K562 (cell line): ENCODE results near the gene TOMM22. TPM values are rescaled to one million over a fixed set of nuclear protein-coding genes. Genes with fewer than 3 reads are reported as not detected.

Source experiments
- ATAC-seq: fragments of 200-7000 bp; cut with Tn5 transposase; 3 replicates; pipeline ENCODE4 v1.9.1; 2020; ENCODE audit warnings: moderate library complexity
- BruUV-seq: library from RNA; stranded (reverse); fragments of 400-500 nt; replicated peaks from 2 replicates; lab custom pipeline; 2021; lab: Mats Ljungman, UMichigan
- CTCF ChIA-PET: fragments of 300-600 bp; formaldehyde crosslinking; extraction: SDS; loops from one replicate; lab custom pipeline; 2021; ENCODE audit warnings: low intra/inter-chr PET ratio; lab: Yijun Ruan, JAX
- POLR2A ChIA-PET: fragments of 300-600, 350-650 bp; sonication (Branson Sonifier 250); formaldehyde crosslinking; extraction: SDS; loops from one replicate; lab custom pipeline; 2021; ENCODE audit warnings: antibody characterized with exemption, inconsistent platforms; lab: Yijun Ruan, JAX
- DNase-seq, 4 experiments: peaks; one replicate each; pipeline versions ENCODE4 v3.0.0 to v3.0.0-alpha.2; 2011 to 2018; ENCODE audit warnings: low spot score in 3 of 4, mixed read lengths in 3 of 4; ENCODE audit errors: extremely low read depth in 1 of 4
- FAIRE-seq: peaks from 2 replicates; lab custom pipeline; 2011; peaks lifted over from hg19 to GRCh38; lab: Jason Lieb, UNC
- H2AFZ ChIP-seq: 2 replicates; pipeline ENCODE4 v1.6.0; 2011; ENCODE audit warnings: low read depth, low read length, control low read depth, inconsistent platforms
- H3K27ac ChIP-seq: fragments of 200-600 bp; 3 replicates; pipeline ENCODE4 v1.8.0; 2011; ENCODE audit warnings: low read depth, mild to moderate bottlenecking, control low read depth, inconsistent platforms, low read length, moderate library complexity, mixed read lengths; ENCODE audit errors: extremely low read depth
- H3K27me3 ChIP-seq, 2 experiments: fragments of 300-600 bp in 1 of 2; 2 replicates in 1 of 2; 3 replicates in 1 of 2; pipeline versions ENCODE4 v1.6.0 to v1.8.0; 2011; ENCODE audit warnings: inconsistent platforms in 2 of 2, low read length in 2 of 2, mild to moderate bottlenecking in 1 of 2, mixed read lengths in 1 of 2, moderate library complexity in 1 of 2; ENCODE audit not compliant: control insufficient read depth in 2 of 2, insufficient read depth in 2 of 2
- H3K36me3 ChIP-seq: fragments of 300-600 bp; 3 replicates; pipeline ENCODE4 v1.8.0; 2011; ENCODE audit warnings: mild to moderate bottlenecking, low read length, inconsistent platforms; ENCODE audit not compliant: control insufficient read depth, insufficient read depth
- H3K4me1 ChIP-seq, 2 experiments: fragments of 200-600 bp in 1 of 2; replicated peaks in 1 of 2; 2 replicates in 1 of 2; 3 replicates in 1 of 2; pipeline versions ENCODE4 v1.5.1 to v1.8.0; 2011; ENCODE audit warnings: inconsistent platforms in 2 of 2, low read length in 2 of 2, mild to moderate bottlenecking in 1 of 2, mixed read lengths in 1 of 2, moderate library complexity in 1 of 2; ENCODE audit not compliant: control insufficient read depth in 2 of 2, insufficient read depth in 2 of 2
- H3K4me2 ChIP-seq: 2 replicates; pipeline ENCODE4 v1.6.1; 2011; ENCODE audit warnings: low read length, control low read depth, inconsistent platforms, mixed read lengths; ENCODE audit not compliant: insufficient read depth
- H3K4me3 ChIP-seq: fragments of 200-600 bp; sonication (generic), shearing (Covaris generic); 2 replicates; pipeline ENCODE4 v1.5.1; 2016; ENCODE audit warnings: control low read depth, inconsistent platforms
- H3K79me2 ChIP-seq: fragments of 200-600 bp; 3 replicates; pipeline ENCODE4 v1.8.0; 2011; ENCODE audit warnings: low read length, inconsistent platforms; ENCODE audit not compliant: control insufficient read depth, insufficient read depth
- H3K9ac ChIP-seq, 2 experiments: 2 replicates each; pipeline versions ENCODE4 v1.6.0 to v1.6.1; 2011; ENCODE audit warnings: low read depth in 2 of 2, low read length in 2 of 2, control low read depth in 1 of 2, inconsistent platforms in 1 of 2, mild to moderate bottlenecking in 1 of 2, mixed read lengths in 1 of 2; ENCODE audit not compliant: insufficient read depth in 1 of 2
- H3K9me1 ChIP-seq: one replicate; pipeline ENCODE4 v1.6.0; 2011; ENCODE audit warnings: inconsistent platforms, mild to moderate bottlenecking, low read length, moderate library complexity; ENCODE audit not compliant: control insufficient read depth, insufficient read depth
- H3K9me3 ChIP-seq: replicated peaks from 2 replicates; pipeline ENCODE4 v1.5.1; 2011; ENCODE audit warnings: low read depth, low read length, inconsistent platforms; ENCODE audit not compliant: control insufficient read depth, insufficient read depth
- H4K20me1 ChIP-seq: replicated peaks from 2 replicates; pipeline ENCODE4 v1.6.1; 2011; ENCODE audit warnings: low read length, inconsistent platforms, mixed read lengths; ENCODE audit not compliant: control insufficient read depth, insufficient read depth
- ETS2 ChIP-seq: IDR thresholded peaks from 2 replicates; pipeline ENCODE4 v1.6.1; 2016; ENCODE audit warnings: borderline replicate concordance, missing genetic modification characterization, mild to moderate bottlenecking, moderate library complexity, missing compliant biosample characterization; ENCODE audit not compliant: poor library complexity, severe bottlenecking
- FOXA3 ChIP-seq, 2 experiments: fragments of 450-650 bp in 1 of 2; sonication (generic) in 1 of 2; formaldehyde crosslinking; IDR thresholded peaks in 1 of 2; conservative IDR thresholded peaks in 1 of 2; 2 replicates each; pipeline versions ENCODE4 v1.4.0 to v1.8.0; 2020 to 2022; ENCODE audit warnings: mild to moderate bottlenecking in 2 of 2, missing genetic modification reagents in 1 of 2
- ZNF12 ChIP-seq: sonication (generic); formaldehyde crosslinking; IDR thresholded peaks from 2 replicates; pipeline ENCODE4 v1.4.0; 2020; ENCODE audit warnings: mild to moderate bottlenecking, missing genetic modification reagents
- WGBS: fragments of 100-300 bp; shearing (Covaris generic); methylation state at CpG from one replicate; pipeline ENCODE4 v1.1.6; 2016; ENCODE audit warnings: low coverage, mixed read lengths; ENCODE audit not compliant: insufficient coverage; ENCODE audit errors: missing lambda C conversion rate; 5-methylcytosine and 5-hydroxymethylcytosine counted together
- in situ Hi-C: fragments of 300-500 bp; cut with MboI; formaldehyde crosslinking; loops from 4 replicates; pipeline ENCODE4 v1.15.0; 2018; ENCODE audit warnings: inconsistent platforms, mixed read lengths
- intact Hi-C: fragments of 100-400 bp; cut with micrococcal nuclease; formaldehyde crosslinking; loops from 2 replicates; pipeline ENCODE4 v1.14.2; 2022
- polyA plus RNA-seq, 8 experiments: library from polyadenylated mRNA; depleted of rRNA in 4 of 8; stranded (reverse) in 5 of 8; unstranded in 3 of 8; fragments of >200 nt; fragmentation: Nextera tagmentation in 2 of 8; fragmentation: Illumina TruSeq in 1 of 8; extraction: Ambion mirVana in 2 of 8; extraction: Trizol in 1 of 8; gene quantifications; 2 replicates each; pipeline versions ENCODE4 v1.2.1 to v1.2.3, GENCODE V29; 2011 to 2014; ENCODE audit warnings: inconsistent platforms in 1 of 8, missing spikeins in 1 of 8
- total RNA-seq, 7 experiments: library from RNA; depleted of rRNA in 6 of 7; stranded (reverse); fragments of >200 nt in 6 of 7; fragmentation: Illumina TruSeq in 2 of 7; extraction: Trizol in 2 of 7; gene quantifications; 2 replicates each; pipeline versions ENCODE4 v1.2.1 to v1.2.3, GENCODE V29; 2011 to 2021; ENCODE audit warnings: low replicate concordance in 1 of 7
- TF ChIP-seq, protein P1 (sequence below): fragments of 450-650 bp; formaldehyde crosslinking; IDR thresholded peaks from 2 replicates; pipeline ENCODE4 v1.4.0; 2022; ENCODE audit warnings: missing genetic modification characterization
- TF ChIP-seq, protein P2 (sequence below): fragments of 250-450 bp; sonication (Bioruptor Pico); IDR thresholded peaks from 2 replicates; pipeline ENCODE4 v1.8.0; 2022; ENCODE audit warnings: inconsistent platforms, mild to moderate bottlenecking, moderate library complexity, borderline replicate concordance

The TOMM22 gene
- total and polyA plus RNA-seq, 9 of the 15 experiments (the other 6 are each of a cell fraction or from before 2014, with no cell fraction given): 25.8 to 108 (median 73.8) TPM

DNA sequence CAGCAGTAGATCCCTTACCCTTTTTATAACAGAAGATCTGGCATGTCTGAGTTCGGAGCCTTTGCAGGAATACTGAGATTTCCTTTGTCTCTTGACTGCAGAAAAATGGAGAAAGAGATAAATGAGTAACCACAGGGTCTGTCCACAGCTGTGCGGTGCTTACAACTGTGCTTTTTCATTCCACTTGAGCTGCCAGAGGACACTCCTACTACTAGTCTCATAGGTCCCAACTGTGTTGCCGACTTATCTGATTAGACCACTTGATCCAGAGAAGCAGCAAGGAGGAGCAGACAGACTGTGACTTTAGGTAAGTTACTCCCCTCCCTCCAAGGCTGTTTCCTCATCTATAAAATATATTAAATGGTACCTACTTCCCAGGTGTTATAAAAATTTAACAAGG lies 43.0 kb upstream of the TOMM22 start (continued):
- TF ChIP-seq, protein P1, sequence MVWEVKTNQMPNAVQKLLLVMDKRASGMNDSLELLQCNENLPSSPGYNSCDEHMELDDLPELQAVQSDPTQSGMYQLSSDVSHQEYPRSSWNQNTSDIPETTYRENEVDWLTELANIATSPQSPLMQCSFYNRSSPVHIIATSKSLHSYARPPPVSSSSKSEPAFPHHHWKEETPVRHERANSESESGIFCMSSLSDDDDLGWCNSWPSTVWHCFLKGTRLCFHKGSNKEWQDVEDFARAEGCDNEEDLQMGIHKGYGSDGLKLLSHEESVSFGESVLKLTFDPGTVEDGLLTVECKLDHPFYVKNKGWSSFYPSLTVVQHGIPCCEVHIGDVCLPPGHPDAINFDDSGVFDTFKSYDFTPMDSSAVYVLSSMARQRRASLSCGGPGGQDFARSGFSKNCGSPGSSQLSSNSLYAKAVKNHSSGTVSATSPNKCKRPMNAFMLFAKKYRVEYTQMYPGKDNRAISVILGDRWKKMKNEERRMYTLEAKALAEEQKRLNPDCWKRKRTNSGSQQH (CRISPR knock-in tag): no peak

DNA sequence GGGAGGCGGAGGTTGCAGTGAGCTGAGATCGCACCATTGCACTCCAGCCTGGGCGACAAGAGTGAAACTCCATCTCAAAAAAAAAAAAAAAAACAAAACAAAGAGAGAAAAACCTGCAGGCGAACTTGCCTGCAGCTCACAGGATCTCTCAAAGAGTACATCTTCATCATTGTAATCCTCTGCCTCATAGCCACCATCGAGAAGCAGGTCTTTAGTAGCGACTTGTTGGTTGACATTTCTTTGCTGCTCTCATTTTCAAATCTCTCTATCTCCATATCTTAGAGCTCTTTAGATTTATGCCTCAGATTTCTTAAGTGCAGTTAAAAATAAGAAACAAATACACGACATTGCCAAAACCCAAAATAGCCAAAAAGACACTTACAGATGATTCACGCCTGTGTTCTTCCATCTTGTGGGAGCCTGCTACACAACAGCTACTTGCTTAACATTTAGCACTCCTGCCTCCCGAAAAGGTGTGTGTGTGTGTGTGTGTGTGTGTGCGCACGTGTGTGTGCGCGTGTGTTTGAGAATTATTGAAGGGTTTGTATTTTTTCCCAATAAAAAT lies 40.2 kb upstream of the TOMM22 start:
- Histone ChIP-seq H3K36me3 (no peaks in the 10 kb centered on the region), H3K4me3 (no peak overlapping the region), H3K9ac (no peak overlapping the region), H4K20me1 (no peaks in the 10 kb centered on the region), H3K79me2 (no peaks in the 10 kb centered on the region), H2AFZ (no peak overlapping the region), H3K4me1 (peaks cover 0 to 5% of the 10 kb centered on the region in 2 experiments; a peak in 2 of 5 replicates), H3K27ac (no peak overlapping the region), H3K9me3 (no peaks in the 10 kb centered on the region), H3K9me1 (no peaks in the 10 kb centered on the region), H3K4me2 (no peak overlapping the region), H3K27me3 (no peaks in the 10 kb centered on the region)
- intact Hi-C loops (no loop called here), in situ Hi-C loops (no loop called here)
- ATAC-seq (no peak), FAIRE-seq (no peak), DNase-seq (no peak)
- WGBS: 60% methylated on average over 9 of the region's 13 CpGs
- POLR2A ChIA-PET: no interaction called here
- CTCF ChIA-PET: no interaction called here
- no TSS peak for BruUV-seq
- TF ChIP-seq ETS2: no peak
- no peak for TF ChIP-seq FOXA3 (CRISPR knock-in tag; conservative IDR thresholded peaks at IDR 0.05 in 1 of 2, IDR thresholded peaks at IDR 0.05 in 1 of 2)
- TF ChIP-seq, protein P2, sequence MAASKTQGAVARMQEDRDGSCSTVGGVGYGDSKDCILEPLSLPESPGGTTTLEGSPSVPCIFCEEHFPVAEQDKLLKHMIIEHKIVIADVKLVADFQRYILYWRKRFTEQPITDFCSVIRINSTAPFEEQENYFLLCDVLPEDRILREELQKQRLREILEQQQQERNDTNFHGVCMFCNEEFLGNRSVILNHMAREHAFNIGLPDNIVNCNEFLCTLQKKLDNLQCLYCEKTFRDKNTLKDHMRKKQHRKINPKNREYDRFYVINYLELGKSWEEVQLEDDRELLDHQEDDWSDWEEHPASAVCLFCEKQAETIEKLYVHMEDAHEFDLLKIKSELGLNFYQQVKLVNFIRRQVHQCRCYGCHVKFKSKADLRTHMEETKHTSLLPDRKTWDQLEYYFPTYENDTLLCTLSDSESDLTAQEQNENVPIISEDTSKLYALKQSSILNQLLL (CRISPR knock-in tag): no peak
- TF ChIP-seq ZNF12: no peak
